COLO829 (cell line): ENCODE results near the gene NCOA7.

ENCODE experiments used
- DNase-seq: peaks from one replicate; pipeline ENCODE4 v3.0.0; 2012; ENCODE audit warnings: low spot score

NCOA7 gene

GRCh38 chr6:125815080-125815910, 24.5 kb downstream of the NCOA7 start:
- DNase-seq: no peak

GRCh38 chr6:125816828-125817280, 26.1 kb downstream of the NCOA7 start:
- no peak for DNase-seq

- no peak for DNase-seq
Observed at GRCh38 chr6:125818225-125818657, 27.5 kb downstream of the NCOA7 start.

GRCh38 chr6:125818772-125819260, 28.1 kb downstream of the NCOA7 start:
- DNase-seq: no peak

- DNase-seq: no peak
Observed at GRCh38 chr6:125819535-125820326, 29.0 kb downstream of the NCOA7 start.

- peak; percentile 89 for DNase-seq
Observed at GRCh38 chr6:125821825-125822281, 31.1 kb downstream of the NCOA7 start.

GRCh38 chr6:125823180-125823579, 32.4 kb downstream of the NCOA7 start:
- DNase-seq: no peak

- DNase-seq: no peak
Observed at GRCh38 chr6:125824946-125825771, 34.4 kb downstream of the NCOA7 start.

- no peak for DNase-seq
Observed at GRCh38 chr6:125826695-125827463, 36.1 kb downstream of the NCOA7 start.

- no peak for DNase-seq
Observed at GRCh38 chr6:125827788-125828320, 37.1 kb downstream of the NCOA7 start.

- no peak for DNase-seq
Observed at GRCh38 chr6:125828476-125829039, 37.8 kb downstream of the NCOA7 start.

- DNase-seq: no peak
Observed at GRCh38 chr6:125829433-125829832, 38.7 kb downstream of the NCOA7 start.

GRCh38 chr6:125831659-125832058, 40.9 kb downstream of the NCOA7 start:
- no peak for DNase-seq

GRCh38 chr6:125832391-125833117, 41.8 kb downstream of the NCOA7 start:
- DNase-seq: no peak

- no peak for DNase-seq
Observed at GRCh38 chr6:125834348-125834747, 43.6 kb downstream of the NCOA7 start.

- no peak for DNase-seq
Observed at GRCh38 chr6:125835221-125835744, 44.5 kb downstream of the NCOA7 start.

GRCh38 chr6:125836466-125836865, 45.7 kb downstream of the NCOA7 start:
- no peak for DNase-seq

GRCh38 chr6:125839471-125839870, 48.7 kb downstream of the NCOA7 start:
- peak; percentile 90 for DNase-seq

GRCh38 chr6:125839879-125840278, 49.1 kb downstream of the NCOA7 start:
- DNase-seq: no peak
